HG02763 (cell line): ENCODE measurements around the gene CASS4.
A peak's percentile ranks its signal among the peaks of the same experiment; 100 is the strongest.

ENCODE experiments used
- ATAC-seq: cut with Tn5 transposase; IDR thresholded peaks from one replicate; pipeline ENCODE4 v1.9.1; 2021; ENCODE audit warnings: mild to moderate bottlenecking, moderate library complexity; ENCODE audit not compliant: unreplicated experiment

CASS4 gene

DNA sequence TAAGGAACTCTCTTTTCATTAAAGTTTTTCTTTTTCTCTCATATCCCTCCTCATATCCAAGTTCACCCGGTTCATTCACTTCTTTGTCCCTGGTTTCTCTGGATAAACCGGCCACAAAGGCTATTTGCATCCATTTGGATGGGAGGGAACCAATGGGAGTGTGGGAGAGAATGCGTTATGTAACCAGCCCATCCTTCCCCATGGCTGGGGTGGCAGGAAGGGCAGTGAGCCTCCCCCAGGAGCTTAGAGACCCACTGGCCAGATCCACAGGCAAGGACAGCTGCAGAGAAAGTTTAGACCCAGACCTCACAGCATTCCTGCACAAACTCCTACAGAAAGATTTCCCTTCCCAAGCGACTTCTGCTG, 10.7 kb downstream of the CASS4 start:
- ATAC-seq = no peak

DNA sequence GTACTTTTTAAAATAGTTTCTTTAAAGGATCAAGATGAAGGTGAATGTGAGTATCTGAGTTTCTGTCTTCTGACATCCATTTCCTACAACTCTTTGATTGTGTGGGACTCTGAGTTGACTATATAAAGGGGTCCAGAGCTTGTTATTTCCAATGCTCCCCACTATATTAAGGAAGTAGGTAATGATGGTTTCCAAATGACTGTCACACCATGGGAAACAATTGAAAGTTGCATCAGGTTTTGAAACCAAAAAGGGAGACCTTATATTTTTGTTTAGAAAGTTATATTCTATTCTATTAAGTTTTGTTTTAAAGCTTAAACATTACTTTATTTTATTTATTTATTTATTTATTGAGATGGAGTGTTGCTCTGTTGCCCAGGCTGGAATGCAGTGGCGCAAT, 11.2 kb downstream of the CASS4 start:
- no peak for ATAC-seq

DNA sequence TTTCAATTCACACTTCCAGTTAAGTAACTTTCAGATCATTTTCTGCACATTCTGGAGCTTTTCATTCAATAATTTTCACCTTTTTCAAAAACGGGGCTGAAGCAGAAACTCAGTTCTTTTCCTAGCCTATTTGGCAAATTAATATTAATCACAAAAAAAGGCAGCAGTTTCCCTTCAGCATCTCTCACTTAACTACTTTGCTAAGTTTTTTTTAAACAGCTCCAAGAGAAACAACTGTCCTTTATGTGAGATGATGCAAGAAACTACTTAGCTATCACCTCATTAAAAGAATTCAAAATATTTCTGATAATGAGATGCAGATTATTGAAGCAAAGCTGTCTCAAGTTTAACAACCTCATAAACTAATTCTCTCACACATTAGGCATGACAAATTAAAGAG, 11.8 kb downstream of the CASS4 start:
- no peak for ATAC-seq

DNA sequence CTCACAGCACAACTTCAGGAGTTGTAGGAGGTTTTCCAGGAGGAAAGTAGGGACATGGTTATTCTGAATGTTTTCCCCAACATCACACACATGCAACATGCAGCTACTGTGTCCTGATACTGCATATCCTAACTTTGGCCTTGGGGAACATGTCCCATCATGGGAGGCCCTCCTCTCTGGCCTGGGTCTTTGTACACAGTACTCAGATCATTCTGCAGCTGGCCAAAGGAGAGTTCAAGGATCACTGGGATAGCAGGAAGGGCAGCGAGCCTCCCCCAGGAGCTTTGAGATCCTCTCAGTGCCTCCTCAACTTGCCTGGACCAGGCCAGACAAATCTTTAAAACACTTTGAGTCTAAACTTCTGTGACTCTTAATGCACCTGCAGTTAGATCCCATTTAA, 12.9 kb downstream of the CASS4 start:
- no peak for ATAC-seq

DNA sequence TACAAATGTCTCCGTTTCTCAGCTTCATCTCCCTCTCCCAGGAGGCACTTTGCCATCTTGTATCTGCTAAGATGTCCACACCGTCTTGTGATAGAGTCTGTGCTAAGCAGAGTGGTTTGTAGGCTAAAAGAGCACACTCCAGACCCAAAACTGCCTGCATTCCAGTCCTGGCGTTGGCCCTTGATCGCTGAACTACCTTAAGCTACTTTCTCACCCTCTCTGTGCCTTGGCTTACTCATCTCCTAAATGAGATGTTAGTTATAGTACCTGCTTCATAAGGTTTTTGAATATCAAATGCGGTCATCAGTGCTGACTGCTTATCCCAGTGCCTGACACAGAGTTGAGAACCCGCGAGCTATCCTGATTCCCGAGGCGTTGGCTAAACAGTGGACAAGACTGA, 14.0 kb downstream of the CASS4 start:
- ATAC-seq = no peak

DNA sequence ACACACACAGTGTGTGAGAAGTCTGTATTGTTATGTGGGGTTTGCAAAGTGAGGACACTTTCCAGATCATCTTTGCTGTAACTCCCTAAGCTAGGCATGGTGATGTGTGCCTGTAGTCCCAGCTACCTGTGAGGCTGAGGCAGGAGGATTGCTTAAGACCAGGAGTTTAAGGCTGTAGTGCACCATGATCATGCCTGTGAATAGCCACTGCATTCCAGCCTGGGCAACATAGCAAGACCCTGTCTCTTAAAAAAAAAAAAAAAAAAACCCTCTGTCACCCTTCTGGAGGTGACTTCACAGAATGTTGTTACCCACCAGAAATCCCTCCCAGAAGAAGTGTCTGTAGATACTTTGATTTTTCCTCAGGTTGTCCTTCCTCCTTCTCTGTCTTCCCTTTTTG, 14.9 kb downstream of the CASS4 start:
- no peak for ATAC-seq

DNA sequence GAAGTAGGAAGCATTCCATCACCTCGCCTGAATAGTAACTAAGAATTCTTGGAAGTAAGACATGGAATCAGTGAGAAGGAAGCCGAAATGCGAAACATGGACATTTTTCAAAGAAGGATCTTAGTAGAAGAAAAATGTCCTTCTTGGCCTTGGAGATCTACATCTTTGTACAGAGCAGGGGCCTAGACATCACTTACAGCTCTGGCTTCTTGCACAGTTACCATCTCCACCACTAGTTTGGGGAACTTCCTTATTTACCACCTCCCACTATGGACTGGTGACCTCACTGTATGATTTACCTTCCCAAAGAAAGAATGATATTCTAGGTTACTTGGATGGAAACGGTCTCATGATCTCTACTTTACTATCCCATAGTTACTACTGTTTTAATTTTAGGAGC, 15.7 kb downstream of the CASS4 start:
- no peak for ATAC-seq

DNA sequence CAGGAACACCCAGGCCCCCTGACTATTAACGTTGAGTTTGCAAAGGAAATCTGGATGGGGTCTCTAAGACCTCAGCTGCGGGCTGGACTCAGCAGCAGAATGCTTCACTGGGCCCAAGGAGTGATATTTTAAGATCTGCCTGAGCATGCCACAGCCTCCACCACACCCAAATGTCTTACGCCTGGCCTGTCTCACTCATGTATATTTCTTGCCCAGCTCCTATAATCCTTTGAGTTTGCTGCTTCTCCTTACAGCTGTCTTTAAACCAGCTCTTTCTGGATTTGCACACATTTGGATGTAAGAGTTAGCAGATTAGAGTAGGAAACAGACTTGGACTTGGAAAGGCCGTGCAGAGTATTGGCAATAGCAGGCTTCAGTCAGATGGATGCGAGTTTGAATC, 16.4 kb downstream of the CASS4 start:
- ATAC-seq = no peak

DNA sequence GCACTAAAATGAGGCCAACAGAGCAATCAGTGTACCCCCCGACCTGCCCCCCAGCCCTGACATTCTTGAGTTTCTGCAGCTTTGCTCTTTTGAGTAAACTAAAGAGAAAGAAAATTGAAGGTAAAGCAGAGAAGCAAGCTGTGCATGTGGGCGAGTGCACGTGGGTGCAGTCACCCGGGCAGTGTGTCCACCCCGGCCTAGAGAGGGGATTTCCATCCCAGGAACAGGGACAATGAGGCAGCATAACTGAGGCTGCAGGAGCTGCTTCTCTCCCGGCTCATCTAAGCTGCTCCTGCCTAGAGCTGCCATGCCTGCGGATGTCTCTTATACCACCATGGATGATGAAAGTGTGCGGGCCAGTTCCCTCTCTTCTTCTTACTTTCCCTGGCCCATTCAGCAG, 16.8 kb downstream of the CASS4 start:
- ATAC-seq = no peak

DNA sequence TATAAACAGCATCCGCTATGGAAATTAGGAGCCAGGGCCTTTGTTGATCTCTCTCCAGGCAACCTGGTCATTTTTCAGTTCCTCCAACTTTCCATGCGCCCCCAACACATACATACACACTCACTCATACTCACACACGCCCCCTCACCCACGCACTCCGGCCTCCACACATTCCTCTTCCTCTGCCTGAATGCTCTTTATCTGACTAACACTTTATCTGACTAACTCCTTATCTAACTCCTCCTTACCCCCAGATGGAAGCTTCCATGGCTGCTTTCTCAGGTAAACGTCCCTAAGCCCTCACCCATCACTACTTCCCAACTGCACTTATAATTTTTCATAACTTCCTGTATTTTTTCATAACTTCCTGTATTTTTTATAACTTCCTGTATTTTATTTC, 17.4 kb downstream of the CASS4 start:
- no peak for ATAC-seq

DNA sequence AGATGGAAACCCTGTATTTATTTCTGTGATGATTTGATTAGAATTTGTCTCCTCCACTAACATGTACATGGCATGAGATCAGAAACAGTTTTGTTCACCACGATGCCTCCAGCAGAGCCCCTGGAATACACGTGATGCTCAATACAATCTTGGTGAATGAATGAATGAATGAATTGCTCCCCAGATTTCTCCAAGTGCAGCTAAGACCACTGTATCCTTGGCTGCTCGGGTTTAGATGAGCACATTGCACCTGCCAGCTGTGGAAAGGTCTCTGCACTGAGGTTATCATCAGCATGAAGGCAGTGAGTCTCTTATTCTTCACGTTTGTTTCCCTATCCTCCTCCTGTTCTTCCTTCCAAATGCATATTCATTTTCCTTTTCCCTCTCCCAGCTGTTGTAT, 17.9 kb downstream of the CASS4 start:
- no peak for ATAC-seq

DNA sequence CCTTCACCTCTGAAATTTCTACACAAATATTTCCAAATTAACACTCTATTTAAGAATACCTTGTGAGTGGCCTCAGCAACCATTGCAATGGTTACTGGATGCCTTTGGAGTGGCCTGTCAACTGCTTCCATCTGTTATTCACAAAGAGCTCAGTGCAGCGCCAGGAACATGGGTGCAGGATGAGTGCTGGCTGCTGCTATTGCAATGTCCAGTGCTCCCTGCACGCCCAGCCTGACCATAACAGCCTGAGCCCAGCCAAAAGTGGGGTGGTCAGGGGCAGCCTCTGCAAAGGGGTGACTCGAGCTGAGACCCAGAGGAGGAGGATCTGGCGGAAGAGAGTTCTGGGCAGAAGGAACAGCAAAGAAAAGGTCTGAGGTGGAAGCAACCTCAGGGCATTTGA, 18.4 kb downstream of the CASS4 start:
- ATAC-seq = no peak

DNA sequence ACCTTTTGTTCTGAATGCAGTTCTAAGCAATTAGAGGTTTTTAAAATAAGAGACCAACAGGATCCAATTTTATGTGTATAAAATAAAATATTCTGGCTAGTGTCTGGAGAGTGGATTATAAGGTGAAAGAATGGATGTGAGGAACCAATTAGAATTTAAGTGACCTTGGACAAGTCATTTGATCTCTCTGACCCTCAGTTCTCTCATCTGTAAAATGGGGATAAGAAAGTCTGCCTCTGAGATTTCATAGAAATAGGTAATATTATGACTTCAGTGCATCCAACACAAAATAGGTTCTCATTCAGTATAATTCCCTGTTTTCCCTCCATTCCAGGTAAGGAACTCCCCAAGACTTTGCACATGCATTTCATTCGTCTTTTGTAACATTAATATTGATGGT, 18.9 kb downstream of the CASS4 start:
- ATAC-seq = no peak

DNA sequence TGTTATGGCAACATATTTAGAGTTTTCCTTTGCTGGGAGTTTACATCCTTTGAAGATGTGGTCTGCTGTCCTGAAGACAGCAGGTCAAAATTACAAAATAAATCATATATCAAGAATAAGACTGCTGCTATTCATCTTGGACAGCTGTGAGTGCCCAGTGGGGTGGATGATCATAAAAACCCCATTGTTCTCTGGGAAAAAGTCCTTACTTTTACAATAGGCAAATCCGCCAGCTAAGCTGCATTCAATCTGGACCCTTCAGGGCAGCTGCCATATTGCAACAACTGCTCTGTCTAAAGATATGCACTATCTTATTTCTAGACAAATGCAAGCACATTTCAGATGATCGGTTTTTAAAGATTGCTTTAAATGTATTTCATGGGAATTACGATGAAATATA, 19.4 kb downstream of the CASS4 start:
- no peak for ATAC-seq

DNA sequence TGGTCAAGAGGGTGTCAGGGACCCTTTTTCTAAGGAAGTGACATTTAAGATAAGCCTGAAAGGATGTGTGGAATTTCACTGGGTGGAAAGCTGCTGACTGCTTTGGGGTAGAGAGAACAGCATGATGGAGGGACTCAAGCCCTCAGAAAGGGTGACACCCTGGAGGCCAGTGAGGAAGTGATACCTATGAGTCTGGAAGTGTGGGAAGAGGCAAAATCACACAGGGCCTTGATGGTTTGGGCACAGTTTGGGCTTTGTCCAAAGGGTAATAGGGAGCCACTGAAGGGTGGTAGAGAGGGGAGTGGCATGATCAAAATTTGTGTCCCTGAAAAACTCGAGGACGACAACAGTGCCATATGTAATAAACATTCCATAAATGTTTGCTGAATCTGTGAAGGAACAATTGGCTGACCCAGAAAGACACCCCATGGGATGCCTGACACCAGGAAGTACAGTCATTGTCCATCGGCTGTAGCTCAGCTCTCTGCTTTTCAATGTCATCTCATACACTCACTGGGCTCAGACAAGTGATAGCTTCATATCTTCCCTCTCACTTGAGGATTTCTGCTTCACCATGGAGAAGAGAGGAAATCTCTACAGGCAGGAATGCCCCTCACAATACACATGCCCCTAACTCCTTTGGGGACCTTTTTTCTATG, 21.3 kb downstream of the CASS4 start:
- no peak for ATAC-seq

DNA sequence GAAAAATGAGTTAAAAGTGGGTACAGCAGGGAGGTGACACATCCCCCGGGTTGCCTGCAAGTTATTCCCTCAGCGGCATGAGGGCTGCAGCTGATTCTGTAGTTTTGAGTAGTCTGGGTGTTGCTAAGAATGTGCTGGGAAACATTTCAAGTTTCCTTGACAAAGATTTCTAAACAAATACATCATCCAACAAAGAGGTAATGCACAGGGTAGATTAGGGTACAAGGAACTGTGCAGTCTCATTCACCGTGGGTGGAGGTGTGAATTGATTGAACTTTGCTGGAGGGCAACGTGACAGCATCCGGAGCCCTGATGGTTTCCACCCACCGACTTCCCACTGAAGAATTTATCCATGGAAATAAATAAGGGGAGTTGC, 21.8 kb downstream of the CASS4 start:
- ATAC-seq = no peak

DNA sequence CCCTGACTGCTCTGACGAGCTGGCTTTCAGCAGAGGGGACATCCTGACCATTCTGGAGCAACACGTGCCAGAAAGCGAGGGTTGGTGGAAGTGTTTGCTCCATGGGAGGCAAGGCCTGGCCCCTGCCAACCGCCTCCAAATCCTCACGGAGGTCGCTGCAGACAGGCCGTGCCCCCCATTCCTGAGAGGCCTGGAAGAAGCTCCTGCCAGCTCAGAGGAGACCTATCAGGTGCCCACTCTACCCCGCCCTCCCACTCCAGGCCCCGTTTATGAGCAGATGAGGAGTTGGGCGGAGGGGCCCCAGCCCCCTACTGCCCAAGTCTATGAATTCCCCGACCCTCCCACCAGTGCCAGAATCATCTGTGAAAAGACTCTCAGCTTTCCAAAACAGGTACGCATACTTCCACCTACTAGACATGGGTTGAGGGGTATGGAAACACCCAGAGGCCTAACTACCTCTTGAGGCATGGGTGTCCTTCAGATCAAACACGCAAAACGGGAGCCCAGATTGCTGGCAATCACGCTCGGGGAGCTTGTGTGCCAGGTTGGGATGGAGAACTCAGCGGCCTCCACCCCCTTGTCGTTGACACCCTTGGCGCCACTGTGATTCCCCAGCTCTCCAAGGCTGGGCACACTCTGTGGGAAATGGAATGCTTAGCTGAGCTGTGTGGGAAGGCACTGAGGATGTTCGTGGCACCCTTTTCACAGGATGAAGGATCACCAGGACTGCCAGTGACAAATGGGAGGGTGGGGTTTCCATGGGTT, 25.3 kb downstream of the CASS4 start:
- no peak for ATAC-seq

DNA sequence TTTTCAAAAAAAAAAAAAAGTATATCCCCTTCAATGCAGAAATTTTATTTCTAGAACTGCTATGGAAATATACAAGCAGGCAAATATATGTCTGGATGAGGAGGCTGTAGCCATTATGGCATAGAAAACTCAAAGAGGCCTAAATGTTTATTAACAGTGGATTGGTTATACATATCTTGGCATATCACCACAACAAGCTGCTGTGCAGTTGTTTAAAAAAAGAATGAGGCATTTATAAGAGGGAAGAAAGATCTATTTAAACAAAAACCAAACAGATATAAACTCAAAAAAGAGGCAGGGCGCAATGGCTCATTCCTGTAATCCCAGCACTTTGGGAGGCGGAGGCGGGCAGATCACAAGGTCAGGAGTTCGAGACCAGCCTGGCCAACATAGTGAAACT, 26.2 kb downstream of the CASS4 start:
- no peak for ATAC-seq

DNA sequence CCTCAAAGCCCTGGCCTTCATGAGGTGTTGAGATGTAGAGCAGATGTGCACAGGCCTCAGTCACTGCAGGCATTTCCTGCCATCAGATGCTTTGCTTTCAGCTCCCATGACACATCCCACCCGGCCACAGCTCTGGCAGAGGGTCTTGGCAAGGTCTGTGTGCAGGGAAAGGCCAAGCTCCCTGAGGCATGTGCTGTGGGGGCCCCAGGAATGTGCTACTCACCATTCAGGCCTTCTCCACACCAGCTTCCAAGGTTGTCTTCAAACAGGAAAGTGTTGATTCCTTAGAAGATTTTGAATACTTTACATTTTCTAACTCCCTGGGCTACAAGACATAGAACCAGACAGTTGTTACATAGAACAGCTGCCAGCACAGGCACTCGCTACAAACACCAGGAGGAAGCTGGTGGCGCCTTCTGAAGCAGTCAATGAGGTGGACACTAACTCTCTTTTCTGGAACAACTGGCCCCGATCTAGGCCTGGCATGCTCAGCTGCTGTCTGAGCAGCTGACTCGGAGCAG, 27.8 kb downstream of the CASS4 start:
- no peak for ATAC-seq

DNA sequence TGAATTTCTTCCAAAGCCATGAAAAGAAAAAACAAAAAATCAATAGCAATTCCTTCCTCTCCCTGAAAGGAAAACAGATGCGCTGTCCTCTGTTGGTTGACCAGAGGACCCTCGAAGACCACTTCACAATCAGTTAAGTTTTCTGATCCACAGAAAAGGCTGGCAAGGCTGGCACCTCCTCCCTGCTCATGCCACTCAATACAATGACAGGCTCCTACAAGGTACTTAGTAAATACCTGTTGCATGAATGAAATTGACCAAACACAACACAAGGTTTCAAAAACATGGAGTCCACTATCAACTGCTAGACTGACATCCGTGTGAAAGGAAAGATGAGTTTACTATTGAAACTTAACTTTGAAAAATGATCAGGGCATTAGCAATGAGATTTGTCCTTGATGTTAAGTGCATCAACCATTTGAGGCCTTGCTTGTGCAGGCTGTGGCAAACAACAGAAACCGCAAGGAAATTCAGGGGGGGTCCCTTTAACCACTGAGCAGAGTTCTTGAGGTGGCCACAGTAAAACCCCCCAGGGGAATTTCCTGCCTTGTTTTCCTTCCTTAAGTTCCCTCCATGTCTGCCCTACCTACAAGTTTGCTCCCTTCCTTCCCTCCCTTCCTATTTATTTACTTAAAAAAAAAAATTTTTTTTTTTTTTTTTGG, 28.4 kb downstream of the CASS4 start:
- peak; percentile 71 for ATAC-seq

DNA sequence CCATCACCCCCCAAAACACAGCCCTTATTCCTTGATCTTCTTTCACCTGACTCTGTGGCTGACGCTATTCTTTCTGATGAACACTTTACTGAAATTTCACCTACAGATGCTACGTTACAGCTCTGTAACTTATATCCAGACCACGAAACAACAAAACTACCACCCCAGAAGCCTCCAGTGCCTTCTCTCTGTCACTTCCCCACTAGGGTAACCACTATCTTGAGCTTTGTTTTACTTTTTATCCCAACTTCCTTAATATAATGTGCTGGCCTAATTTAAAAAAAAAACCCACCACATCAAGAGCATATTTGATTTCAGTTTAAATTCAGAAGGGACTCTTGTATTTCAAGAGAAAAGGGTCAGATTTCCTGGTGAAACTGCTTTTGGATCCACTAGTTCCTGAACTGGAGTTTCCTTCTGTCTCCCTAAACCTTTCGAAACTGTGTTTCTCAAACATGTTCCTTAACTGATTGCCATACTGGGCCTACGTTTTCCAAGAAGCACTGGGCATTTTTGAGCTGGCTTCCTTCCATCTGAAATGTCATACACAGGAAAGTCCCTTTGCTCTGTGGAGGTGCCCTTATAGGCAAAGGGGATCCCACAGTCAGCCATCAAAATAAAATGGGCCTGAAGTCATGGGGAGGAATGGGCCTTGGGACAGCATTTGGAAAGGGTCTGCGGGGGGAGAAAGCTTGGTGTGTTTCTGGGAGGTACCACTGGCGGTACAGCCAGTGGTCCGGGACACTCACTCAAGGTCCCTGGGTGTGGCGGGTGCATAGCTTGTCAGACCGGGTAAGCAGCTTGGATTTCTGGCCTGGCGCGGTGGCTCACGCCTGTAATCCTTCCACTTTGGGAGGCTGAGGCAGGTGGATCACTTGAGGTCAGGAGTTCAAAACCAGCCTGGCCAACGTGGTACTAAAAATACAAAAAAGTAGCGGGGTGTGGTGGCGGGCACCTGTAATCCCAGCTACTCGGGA, 30.6 kb downstream of the CASS4 start:
- ATAC-seq = no peak
